HG02798 (cell line): Measurements from ENCODE around the gene PDZD4.

Experiments used
- ATAC-seq: cut with Tn5 transposase; IDR thresholded peaks from one replicate; pipeline ENCODE4 v1.9.1; 2021; ENCODE audit warnings: mild to moderate bottlenecking; ENCODE audit not compliant: unreplicated experiment, poor library complexity

The PDZD4 gene

DNA sequence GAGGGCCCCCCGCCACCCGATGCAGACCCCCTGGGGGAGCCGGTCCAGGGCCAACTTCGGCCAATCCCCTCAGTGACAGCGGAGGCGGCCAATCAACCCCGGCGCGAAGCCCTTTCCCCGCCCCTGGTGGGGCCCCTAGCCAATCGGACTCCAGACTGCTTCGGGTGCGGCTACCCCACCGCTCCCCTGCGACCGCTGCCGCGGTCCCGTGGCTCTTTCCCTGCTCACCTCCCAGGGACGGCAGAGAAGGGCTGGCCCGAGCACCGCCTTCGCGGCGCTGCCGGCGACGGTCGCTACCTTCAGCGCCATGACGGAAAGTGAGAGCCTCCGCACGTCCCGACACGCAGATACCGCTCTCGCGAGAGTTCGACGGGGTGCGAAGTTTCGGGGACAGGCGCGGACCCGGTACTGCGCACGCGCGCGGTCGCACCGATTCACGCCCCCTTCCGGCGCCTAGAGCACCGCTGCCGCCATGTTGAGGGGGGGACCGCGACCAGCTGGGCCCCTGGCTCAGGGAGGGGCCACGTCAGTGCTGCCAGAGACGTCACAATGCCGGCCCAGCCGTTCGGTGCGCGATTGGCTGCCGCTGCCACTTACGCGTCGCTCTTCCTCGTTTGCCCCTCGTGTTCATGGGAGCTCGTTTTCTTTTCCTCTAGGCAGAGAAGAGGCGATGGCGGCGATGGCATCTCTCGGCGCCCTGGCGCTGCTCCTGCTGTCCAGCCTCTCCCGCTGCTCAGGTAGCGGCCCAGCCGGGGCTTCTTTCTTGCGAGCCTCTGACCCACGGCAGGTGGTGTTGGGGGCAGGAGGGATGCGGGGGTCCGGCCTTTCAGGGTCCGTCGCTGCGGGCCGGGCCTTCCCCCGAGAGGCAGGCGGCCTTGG, 36.1 kb downstream of the PDZD4 start, which contains the start of the genes IDH3G and SSR4:
Gene IDH3G, minus strand, starts transcription at position 358 of the 879 bp plus-strand sequence. Its CDS starts 49 bp downstream, at position 309.
Gene SSR4, plus strand, starts transcription at position 651 of the 879 bp plus-strand sequence. Its CDS starts 20 bp downstream, at position 671.
- ATAC-seq, result peak; percentile 95

DNA sequence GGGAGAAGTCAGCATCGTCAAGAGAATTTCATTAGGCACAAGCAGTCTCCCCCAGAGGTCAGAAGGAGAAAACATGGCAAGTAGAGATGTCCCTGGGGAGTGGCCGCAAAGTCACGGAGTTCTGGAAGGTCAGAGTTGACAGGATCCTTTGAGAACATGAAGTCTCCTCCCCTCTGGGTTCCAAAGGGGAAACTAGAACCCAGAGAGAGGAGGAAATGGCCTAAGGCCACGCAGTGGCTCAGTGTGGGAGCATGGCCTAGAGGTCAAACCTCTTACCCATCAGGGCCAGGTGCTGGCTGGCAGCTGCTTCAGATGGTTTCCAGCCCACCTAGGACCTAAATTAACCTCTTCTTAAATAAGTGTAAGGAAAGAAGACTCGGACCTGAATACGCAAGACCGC, 37.1 kb downstream of the PDZD4 start:
- ATAC-seq, result no peak

DNA sequence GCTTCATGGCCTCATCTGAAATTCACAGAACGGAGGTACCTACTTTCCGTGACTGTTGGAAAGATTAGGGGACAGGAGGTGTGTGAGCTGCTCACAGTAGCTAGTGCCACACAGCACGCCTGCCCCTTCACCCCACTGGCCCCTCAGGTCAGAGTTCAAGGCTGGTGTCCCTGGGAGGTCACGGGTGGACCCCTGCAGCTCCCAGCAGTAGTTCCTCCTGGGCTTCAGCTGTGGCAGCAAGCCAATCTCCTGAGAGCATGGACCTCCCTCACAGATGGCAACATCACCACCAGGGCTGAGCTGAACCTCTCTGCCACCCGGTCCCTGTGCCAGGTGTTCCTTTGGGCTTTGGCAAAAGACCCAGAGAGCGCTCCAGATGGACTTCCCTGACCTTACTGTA, 38.0 kb downstream of the PDZD4 start:
- no peak for ATAC-seq

DNA sequence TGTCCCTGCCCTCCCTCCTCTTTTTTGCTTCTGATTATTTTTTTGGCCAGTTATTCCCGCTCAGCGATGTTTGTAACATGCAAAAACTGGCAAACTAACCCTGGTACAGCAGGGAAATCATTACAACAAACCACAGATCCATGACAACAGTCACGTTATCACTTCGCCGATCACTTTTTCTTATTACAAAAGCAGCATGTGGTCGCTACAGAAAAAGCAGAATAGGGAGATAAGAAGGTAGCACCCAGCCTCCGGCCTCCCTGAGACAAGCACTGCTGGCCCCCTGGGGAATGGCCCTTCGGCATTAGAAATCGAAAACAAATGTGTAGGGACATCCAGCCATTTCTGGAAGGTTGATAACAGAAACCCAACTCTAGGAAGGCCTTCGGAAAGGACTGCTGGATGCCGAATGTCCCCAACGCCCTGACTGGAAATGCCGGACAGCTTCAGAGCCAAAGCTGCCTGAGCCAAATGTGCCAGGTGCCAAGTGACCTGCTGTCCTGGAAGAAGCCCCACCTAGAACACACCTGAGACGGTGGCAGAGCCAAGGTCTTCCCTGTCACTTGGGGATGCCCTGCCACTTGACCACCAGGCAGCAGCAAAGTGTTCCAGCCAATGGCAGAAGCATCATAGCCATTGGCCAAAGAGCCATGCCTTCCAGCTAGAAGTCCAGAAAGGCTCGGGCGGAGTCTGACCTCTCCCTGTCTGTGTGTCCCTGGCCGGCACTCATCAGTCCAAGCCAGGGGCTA, 39.1 kb downstream of the PDZD4 start:
- no peak for ATAC-seq

DNA sequence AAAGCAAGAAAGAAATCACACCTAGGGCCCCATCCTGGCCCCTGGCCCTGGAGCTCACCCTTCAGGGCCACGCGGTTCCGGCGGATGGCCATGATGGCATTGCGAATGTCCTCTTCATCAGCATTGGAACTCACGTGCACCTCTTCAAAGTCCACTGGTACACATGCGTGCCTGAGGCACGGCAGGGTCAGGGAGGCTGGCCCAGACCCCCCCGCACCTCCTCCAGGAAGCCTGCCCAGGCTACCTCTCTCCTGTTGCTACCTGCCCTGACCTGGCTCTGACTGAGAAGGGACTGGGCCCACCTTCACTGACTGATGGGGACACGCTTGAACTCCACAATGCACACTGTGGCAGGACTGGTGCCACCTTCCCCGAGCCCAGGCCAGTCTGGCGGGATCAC, 40.7 kb downstream of the PDZD4 start:
- ATAC-seq, result no peak

DNA sequence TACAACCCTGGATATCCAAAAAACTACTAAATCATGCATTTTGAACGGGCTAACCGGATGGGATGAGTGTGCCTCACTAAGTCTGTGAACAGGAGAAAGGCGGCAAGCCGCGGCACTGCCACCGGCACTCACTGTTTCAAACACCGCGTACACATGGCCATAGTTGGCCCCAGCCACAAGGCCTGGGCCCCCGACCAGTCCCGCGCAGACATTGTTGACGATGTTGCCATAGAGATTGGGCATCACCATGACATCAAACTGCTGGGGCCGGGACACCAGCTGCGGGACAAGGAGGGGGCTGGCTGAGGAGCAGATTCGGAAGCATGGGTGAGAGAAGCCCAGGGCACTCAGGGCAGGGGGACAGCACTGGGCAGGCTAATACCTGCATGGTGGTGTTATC, 43.7 kb downstream of the PDZD4 start:
- no peak for ATAC-seq

DNA sequence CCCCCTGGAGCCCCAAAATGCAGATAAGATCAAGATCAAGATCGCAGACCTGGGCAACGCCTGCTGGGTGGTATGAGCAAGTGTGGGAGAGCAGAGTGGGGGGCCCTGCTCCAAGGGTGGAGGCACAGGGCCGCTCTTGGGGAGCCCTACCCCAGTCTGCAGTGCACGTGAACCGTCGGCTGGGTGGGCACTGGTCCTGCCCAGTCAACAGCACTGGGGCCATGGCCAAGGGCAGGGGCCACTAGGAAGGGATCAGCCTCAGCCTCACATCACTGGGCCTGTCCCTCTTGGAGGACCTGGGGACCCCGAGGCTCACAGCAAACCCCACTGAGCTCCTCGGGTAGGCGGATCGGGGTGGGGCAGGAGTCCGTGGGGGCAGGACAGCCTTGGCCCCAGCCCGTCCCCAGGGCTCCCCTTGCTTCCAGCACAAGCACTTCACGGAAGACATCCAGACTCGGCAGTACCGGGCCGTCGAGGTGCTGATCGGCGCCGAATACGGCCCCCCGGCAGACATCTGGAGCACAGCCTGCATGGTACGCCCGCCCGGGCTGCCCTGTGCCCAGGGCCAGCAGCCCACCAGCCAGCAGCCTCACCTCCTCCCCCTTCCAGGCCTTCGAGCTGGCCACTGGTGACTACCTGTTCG, 45.9 kb downstream of the PDZD4 start:
- ATAC-seq, result no peak

DNA sequence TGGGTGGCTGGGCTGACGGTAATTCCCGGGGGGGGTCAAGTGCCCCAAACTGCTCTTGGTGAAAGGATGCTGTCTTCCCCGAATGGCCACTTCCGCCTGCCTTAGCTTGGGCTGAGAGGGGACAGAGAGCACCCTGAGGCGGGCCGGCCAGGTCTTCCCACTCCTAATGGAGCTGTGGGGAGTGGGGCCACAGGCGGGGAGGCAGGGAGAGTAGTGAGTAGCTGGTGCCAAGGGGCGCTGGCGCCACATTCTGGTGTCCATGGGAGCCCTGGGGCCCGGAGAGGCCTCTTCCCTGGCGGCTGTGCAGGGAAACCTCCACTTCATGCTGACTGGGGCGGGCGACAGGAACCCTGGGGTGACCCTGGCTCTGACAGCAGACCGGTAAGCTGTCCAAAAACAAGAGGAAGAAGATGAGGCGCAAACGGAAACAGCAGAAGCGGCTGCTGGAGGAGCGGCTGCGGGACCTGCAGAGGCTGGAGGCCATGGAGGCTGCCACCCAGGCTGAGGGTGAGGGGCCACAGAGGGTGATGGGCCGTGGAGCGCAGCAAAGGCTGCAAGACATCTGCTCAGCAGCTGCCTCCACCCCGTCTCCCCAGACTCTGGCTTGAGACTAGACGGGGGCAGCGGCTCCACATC, 46.8 kb downstream of the PDZD4 start:
- no peak for ATAC-seq

DNA sequence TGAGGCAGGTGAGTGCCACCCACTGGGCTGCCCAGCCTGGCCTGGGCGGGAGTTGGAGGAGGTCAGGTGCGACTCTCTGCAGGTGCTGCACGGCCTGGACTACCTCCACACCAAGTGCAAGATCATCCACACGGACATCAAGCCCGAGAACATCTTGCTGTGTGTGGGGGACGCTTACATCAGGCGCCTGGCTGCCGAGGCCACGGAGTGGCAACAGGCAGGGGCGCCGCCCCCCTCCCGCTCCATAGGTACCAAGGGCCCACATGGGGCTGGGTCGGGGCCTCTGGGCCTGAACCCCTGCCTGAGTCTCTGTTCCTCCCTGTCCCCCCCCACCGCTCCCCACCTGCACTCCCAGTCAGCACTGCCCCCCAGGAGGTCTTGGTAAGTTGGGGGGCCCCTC, 47.5 kb downstream of the PDZD4 start:
- no peak for ATAC-seq

DNA sequence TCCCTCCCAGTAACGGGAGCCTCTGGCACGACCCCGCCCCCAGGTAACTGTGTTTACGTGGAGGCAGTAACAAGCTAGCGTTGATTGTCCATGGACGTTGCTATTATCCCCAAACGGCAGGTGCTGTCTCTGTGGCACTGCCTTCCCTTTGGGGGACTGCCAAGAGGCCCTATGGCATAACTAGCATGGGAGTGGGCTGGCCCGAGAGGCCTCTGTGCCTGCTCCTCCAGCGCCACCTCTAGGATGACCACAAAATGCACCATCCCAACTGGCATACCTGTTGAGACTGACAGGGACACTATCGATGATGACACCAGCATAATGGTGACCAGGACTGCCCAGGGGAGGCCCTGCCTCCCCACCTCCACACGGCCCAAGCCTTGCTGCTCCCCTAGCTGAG, 48.0 kb downstream of the PDZD4 start:
- no peak for ATAC-seq

DNA sequence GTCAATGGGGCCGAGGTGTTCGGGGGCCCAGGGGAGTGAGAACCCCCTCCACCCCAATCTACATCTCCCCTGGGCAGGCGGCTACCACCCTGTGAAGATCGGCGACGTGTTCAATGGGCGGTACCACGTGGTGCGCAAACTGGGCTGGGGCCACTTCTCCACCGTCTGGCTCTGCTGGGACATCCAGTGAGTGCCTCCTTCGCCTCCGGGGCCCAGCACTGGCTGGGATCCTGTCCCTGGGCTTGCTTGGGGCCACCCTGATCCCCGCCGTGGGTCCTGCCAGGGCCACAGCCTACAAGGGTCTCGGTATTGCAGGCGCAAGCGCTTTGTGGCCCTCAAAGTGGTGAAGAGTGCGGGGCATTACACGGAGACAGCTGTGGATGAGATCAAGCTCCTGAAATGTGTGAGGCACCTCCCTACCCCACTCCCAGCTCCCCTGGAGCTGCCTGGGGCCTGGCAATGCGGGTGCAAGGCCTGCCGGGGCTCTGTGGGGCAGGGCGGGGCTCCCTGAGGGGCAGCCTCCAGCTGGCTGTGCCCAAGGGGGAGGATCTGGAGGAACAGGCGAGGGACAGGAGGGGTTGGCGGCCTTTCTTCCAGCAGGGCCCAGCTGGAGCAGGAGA, 48.8 kb downstream of the PDZD4 start:
- no peak for ATAC-seq

DNA sequence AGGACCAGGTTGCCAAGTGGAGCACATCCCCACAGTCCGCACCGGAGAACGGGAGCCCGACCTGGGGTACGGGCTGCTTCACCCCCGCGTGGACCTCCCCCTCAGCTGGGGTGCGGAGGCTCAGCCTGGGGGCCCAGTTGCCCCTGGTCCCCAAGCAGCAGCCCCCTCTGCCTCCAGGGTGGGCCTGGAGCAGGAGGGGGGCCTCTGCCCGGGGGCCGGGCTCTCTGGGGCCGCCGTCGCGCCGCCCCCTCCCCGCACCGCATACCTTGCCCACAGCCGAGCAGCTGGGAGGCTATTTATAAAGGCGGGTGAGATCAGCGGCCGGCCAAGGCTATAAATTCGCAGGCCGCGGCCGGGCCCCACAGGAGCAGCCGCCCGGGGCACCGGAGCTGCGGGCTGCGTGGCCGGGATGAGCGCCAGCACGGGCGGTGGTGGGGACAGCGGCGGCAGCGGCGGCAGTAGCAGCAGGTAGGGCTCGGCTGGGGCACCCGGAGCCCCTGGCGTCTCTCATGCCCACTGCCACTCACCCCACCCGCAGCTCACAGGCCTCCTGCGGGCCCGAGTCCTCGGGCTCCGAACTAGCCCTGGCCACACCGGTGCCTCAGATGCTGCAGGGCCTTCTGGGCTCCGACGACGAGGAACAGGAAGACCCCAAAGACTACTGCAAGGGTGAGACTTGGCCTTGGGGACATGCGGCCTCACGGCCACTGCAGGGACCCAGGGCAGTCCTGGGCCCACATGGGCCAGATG, 49.5 kb downstream of the PDZD4 start, which contains the start of gene SRPK3:
Gene SRPK3, plus strand, starts transcription at position 364 of the 750 bp plus-strand sequence. Its CDS starts 46 bp downstream, at position 410.
- no peak for ATAC-seq

DNA sequence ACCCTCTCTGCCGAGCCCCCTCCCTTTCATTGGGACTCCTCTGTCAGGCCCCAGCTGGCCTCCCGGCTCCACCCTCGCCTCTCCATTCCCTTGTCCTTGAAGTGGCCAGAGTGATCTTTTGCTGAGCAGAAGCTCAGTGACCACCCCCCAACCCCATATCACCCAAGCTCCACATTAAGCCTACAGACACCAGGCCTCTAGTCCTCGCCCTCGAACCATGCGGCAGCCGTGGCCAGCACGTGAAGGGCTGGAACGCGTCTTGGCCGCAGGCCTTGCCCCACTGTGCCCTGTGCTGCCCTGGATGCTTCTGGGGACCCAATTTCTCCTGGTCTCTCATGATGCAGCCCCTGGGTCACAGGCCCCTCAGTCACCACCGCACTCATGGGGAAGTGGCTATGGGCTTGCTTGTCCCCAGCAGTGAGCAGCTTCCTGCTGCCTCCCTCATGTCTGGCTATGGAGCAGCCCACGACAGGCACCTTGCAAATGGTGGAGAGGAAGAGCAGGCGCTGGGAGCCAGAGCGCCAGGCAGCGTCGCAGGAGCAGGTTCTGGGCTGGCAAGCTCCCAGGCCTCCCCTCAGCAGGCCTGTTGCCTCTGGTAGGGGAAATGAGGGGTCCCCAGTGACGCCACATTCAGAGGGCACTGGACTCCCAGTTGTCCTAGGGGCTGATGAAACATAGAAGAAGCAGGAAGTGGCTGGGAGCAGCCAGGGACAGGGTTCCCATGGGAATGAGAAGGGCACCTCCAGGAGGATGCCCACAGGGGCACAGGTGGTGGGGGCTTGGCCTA, 50.3 kb downstream of the PDZD4 start:
- ATAC-seq, result no peak

DNA sequence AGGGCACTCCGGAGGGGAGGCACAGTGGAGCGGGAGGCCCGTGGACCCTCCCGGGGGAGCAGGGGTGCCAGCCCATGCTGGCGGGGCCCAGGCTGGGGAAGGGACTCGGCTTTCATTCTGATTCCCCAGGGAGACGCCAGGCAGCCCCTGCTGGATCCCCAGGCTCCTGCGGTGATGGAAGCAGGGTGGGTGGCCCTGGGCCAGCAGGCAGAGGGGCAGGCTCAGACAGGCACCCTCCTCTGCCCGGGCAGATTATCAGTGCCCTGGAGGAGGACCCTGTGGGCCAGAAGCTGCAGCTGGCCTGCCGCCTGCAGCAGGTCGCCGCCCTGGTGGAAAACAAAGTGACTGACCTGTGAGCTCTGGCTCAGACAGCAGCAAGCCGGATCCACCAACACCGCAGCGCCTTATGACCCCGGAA, 51.7 kb downstream of the PDZD4 start:
- no peak for ATAC-seq

DNA sequence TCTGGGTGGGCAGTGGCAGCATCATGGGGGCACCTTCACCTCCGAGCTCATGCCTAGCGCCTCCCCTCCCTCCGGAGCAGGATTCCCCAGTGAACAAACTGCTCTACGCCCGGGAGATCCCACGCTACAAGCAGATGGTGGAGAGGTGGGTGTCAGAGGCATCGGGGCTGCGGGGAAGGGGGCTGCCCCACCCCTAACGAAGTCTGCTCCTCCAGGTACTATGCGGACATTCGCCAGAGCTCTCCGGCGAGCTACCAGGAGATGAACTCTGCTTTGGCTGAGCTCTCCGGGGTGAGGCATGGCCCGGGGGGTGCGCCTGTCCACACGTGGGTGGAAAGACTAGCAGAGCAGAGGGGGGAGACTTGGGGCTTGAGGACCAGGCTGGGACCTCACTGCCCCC, 52.2 kb downstream of the PDZD4 start:
- no peak for ATAC-seq

DNA sequence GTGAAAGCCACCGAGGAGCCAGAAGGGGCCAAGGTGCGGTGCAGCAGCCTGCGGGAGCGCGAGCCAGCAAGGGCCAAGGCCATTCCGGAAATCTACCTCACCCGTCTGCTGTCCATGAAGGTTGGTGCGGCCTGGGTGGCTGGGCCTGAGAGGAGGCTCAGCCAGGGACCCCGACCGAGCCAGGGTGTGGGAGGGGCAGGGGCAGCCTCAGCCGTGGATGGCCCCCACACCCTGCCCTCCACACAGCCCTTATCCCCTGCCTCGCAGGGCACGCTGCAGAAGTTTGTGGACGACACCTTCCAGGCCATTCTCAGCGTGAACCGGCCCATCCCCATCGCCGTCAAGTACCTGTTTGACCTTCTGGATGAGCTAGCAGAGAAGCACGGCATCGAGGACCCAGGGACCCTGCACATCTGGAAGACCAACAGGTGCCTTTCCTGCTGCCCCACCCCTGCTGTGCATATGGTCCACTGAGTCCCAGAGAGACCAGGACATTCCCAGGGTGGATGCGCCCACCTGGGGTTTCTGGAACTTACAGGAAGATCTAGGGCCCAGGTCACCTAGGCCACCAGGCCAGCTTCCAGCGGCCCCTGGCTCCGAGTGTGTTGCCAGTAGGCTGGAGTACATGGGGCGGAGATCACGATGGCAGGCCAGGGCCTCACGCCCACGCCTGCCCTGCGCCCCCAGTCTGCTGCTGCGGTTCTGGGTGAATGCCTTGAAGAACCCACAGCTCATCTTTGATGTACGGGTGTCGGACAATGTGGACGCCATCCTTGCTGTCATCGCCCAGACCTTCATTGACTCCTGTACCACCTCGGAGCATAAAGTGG, 52.9 kb downstream of the PDZD4 start:
- no peak for ATAC-seq

DNA sequence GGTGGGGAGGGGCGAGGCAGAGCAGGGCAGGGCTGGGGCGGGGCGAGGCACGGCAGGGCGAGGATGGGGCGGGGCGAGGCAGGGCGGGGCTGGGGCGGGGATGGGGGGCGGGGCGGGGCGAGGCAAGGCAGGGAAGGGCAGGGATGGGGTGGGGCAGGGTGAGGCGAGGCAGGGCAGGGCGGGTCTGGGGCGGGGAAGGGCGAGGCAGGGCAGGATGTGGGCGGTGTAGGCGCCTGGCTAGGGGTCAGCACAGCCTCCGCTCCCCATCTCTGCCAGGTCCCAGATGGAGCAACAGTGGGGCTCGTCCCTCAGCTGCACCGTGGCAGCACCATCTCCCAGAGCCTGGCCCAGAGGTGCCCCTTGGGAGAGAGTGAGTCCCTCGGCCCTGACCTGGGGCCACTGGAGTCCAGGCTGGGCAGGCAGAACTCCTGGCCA, 53.7 kb downstream of the PDZD4 start:
- ATAC-seq, result no peak
